Measurements from ENCODE around the gene RC3H1.
"Not testable (repeated sequence)": the region's sequence is repeated elsewhere in the genome, so short reads cannot be mapped to it uniquely, and the experiment has no call there.

Gene RC3H1, protein sequence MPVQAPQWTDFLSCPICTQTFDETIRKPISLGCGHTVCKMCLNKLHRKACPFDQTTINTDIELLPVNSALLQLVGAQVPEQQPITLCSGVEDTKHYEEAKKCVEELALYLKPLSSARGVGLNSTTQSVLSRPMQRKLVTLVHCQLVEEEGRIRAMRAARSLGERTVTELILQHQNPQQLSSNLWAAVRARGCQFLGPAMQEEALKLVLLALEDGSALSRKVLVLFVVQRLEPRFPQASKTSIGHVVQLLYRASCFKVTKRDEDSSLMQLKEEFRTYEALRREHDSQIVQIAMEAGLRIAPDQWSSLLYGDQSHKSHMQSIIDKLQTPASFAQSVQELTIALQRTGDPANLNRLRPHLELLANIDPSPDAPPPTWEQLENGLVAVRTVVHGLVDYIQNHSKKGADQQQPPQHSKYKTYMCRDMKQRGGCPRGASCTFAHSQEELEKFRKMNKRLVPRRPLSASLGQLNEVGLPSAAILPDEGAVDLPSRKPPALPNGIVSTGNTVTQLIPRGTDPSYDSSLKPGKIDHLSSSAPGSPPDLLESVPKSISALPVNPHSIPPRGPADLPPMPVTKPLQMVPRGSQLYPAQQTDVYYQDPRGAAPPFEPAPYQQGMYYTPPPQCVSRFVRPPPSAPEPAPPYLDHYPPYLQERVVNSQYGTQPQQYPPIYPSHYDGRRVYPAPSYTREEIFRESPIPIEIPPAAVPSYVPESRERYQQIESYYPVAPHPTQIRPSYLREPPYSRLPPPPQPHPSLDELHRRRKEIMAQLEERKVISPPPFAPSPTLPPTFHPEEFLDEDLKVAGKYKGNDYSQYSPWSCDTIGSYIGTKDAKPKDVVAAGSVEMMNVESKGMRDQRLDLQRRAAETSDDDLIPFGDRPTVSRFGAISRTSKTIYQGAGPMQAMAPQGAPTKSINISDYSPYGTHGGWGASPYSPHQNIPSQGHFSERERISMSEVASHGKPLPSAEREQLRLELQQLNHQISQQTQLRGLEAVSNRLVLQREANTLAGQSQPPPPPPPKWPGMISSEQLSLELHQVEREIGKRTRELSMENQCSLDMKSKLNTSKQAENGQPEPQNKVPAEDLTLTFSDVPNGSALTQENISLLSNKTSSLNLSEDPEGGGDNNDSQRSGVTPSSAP

DNA sequence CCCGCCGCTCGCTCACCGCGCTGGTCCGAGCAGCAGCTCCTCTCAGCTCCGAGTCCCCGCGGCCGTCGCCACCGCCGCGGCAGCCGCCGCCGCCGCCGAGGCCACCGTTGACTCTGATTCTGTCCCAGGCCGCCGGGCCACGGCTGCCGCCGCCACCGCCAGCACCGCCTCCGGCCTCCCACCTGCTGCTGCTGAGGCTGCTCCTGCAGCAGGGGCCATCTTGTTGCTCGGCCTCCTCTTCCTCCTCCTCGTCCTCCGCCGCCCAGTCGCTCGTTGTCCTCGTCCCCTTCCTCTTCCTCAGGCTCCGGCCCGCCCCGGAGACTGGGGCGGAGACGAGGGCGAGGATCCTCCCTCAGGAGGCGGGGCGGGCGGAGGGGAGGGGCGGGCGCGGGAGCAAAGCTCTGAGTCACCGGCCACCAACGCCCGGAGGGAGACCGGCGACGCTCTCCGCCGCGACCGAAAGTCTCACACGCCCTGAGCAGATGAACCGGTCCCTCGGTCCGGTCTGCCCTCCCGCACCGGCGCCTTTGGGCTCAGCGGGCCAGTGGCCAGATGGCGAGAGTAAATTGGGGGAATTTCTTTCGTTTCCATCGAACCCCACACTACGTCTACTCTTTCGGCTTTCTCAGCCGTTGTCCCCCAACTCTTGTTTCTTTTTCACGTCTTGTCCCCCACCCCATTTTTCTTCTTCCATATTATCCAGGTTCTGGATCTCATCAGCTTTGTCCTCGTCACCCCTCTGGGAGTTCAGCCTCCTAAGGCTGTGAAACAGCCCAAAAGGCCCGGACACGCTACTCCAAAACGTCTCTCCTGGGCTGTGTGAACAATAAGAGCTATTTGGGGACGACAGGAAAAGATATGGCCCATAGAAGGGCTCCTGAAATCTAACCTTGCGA, at the start of gene RC3H1:
Gene RC3H1, minus strand, starts transcription at position 278 of the 896 bp plus-strand sequence. CDS start 29,372 bp downstream, outside the sequence.
- ChIA-PET POLR2A (interaction anchor here (0.5 to 1.4 kb wide), 5 partner anchors 9 to 777 kb away, joined by 3 to 8 read pairs (median 5); partner anchors contain the start of genes GAS5 and ZBTB37), CTCF (no interaction called here)
- DNase-seq (ENCODE audit: extremely low spot score): peak; percentile 93
- TF ChIP-seq, protein P1, sequence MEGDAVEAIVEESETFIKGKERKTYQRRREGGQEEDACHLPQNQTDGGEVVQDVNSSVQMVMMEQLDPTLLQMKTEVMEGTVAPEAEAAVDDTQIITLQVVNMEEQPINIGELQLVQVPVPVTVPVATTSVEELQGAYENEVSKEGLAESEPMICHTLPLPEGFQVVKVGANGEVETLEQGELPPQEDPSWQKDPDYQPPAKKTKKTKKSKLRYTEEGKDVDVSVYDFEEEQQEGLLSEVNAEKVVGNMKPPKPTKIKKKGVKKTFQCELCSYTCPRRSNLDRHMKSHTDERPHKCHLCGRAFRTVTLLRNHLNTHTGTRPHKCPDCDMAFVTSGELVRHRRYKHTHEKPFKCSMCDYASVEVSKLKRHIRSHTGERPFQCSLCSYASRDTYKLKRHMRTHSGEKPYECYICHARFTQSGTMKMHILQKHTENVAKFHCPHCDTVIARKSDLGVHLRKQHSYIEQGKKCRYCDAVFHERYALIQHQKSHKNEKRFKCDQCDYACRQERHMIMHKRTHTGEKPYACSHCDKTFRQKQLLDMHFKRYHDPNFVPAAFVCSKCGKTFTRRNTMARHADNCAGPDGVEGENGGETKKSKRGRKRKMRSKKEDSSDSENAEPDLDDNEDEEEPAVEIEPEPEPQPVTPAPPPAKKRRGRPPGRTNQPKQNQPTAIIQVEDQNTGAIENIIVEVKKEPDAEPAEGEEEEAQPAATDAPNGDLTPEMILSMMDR (IDR thresholded peaks at IDR 0.05; ENCODE audit: control extremely low read depth, extremely low read depth, low read depth, missing control alignments): no peak

DNA sequence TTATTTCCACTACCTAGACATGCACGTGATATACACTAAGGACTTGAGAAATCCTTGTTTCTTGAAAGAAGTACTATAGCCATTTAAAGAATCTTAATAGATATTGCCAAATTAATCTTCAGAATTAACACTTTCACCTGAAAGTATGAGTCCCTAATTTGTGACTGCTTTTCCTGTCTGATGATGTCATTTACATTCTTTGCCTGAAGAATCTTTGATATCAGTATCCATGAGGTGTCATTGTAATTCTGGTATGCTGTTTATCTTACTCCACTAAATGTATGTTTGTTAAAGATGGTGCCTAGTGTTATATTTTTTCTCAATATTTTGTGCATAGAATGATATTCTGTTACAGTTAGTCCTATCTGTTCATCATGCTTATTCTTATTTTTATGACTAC, 48.5 kb upstream of the RC3H1 start:
- POLR2A ChIA-PET: no interaction called here
- no peak for DNase-seq (ENCODE audit: extremely low spot score)
- CTCF ChIA-PET: no interaction called here
- TF ChIP-seq, protein P1 (IDR thresholded peaks at IDR 0.05; ENCODE audit: control extremely low read depth, extremely low read depth, low read depth, missing control alignments): no peak

DNA sequence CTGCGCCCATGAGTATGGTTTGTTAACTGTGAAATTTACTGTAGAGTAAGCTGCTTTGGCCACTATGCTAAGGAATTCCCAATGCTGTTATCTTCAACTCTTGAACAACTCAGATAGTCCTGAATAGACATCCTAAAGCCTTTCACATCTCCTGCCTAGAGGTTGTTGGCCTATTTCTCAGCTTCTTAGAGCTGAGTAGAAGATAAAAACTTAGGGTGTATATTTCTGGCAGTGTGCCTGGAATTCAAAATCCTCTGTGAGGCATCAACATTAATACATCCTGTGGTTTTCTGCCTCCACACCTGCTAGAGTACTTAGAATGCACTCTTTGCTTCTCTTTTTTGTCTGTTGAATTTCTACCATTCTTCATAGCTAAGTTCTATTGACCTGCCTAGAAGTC, 45.8 kb upstream of the RC3H1 start:
- ChIA-PET POLR2A (no interaction called here), CTCF (interaction anchor here (0.9 to 1.5 kb wide), 3 partner anchors 13 to 19 kb away, joined by 3 to 4 read pairs (median 4); no protein-coding TSS in a partner anchor)
- no peak for DNase-seq (ENCODE audit: extremely low spot score)
- TF ChIP-seq, protein P1 (IDR thresholded peaks at IDR 0.05; ENCODE audit: control extremely low read depth, extremely low read depth, low read depth, missing control alignments): no peak

DNA sequence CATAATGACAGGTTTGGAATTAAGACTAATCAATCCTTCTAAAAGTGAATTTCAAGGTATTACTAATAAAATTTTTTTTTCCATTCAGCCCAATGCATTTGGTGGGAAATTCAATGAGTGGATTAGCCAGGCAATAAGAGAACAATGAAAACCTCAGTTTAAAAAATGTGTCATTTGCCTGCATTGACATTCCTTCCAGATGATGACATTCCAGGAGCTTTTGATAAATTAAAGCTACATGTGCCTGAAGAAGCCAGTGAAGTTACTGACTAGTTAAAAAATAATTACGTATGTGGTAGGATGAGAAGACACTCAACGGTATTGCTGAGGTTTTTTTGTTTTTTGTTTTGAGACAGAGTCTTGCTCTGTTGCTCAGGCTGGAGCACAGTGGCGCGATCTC, 37.9 kb upstream of the RC3H1 start:
- CTCF ChIA-PET: no interaction called here
- POLR2A ChIA-PET: no interaction called here
- TF ChIP-seq, protein P1 (IDR thresholded peaks at IDR 0.05; ENCODE audit: control extremely low read depth, extremely low read depth, low read depth, missing control alignments): no peak
- DNase-seq (ENCODE audit: extremely low spot score): no peak

DNA sequence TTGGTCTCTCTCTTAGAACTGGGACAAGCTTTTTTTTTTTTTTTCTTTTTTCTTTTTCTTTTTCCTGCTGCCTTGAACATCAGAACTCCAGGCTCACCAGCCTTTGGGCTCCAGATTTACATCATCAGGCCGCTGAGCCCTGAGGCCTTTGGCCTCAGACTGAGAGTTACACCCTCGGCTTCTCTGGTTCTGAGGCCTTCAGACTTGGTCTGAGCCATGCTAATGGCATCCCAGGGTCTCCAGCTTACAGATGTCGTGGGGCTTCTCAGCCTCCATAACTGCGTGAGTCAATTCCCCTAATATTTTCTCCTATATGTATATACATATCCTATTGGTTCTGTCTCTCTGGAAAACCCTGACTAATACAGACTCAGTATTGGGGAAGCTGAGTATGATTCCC, 36.5 kb upstream of the RC3H1 start:
- DNase-seq (ENCODE audit: extremely low spot score): no peak
- ChIA-PET CTCF (interaction anchor here (1.2 kb wide), 1 partner anchor 13 kb away, joined by 4 read pairs; no protein-coding TSS in a partner anchor), POLR2A (no interaction called here)
- TF ChIP-seq, protein P1 (IDR thresholded peaks at IDR 0.05; ENCODE audit: control extremely low read depth, extremely low read depth, low read depth, missing control alignments): no peak

DNA sequence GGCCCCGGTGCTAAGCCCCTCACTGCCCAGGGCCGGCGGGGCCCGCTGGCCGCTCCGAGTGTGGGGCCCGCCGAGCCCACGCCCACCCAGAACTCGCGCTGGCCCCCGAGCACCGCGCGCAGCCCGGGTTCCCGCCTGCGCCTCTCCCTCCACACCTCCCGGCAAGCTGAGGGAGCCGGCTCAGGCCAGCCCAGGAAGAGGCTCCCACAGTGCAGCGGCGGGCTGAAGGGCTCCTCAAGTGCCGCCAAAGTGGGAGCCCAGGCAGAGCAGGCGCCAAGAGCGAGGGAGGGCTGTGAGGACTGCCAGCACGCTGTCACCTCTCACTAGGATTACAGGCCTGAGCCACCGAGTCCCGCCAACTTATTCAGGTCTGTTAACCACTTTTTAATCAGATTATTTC, 34.5 kb upstream of the RC3H1 start:
- POLR2A ChIA-PET; DNase-seq (ENCODE audit: extremely low spot score): not testable (repeated sequence)
- CTCF ChIA-PET: interaction anchor here (1.3 kb wide), 1 partner anchor 206 kb away, joined by 3 read pairs; no protein-coding TSS in a partner anchor

DNA sequence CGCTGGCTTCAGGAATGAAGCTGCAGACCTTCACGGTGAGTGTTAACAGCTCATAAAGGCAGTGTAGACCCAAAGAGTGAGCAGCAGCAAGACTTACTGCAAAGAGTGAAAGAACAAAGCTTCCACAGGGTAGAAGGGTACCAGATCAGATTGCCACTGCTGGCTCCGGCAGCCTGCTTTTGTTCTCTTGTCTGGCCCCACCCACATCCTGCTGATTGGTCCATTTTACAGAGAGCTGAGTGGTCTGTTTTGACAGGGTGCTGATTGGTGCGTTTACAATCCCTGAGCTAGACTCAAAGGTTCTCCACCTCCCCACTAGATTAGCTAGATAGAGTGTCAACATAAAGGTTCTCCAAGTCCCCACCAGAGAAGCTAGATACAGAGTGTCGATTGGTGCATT, 33.6 kb upstream of the RC3H1 start:
- POLR2A ChIA-PET; CTCF ChIA-PET; DNase-seq (ENCODE audit: extremely low spot score): not testable (repeated sequence)

Data from GM10248 (cell line).